Measurements from ENCODE around the gene PUS7L.

The PUS7L gene

GRCh38 chr12:43749016-43749415 lies 9.6 kb downstream of the PUS7L start:
- H3K79me2 ChIP-seq (ENCODE audit: low read length) = peaks cover 18% of the 10 kb centered on the region

GRCh38 chr12:43744826-43745225 lies 13.8 kb downstream of the PUS7L start:
- no peaks in the 10 kb centered on the region; the same call in 1 of the 2 replicates for H3K79me2 ChIP-seq (ENCODE audit: low read length)
- H3K4me3 ChIP-seq (ENCODE audit: low read length) = no peak overlapping the region
- no peak overlapping the region for H3K9ac ChIP-seq (ENCODE audit: low read length)
- peaks cover 14% of the 10 kb centered on the region for H3K4me1 ChIP-seq (ENCODE audit: low read length)
- H4K20me1 ChIP-seq (ENCODE audit: insufficient read depth, low read length) = no peaks in the 10 kb centered on the region
- no peaks in the 10 kb centered on the region for H3K27me3 ChIP-seq (replicated peaks; ENCODE audit: insufficient read depth, low read length)
- H3K4me2 ChIP-seq (ENCODE audit: low read depth, low read length) = no peak overlapping the region
- no peak overlapping the region for H2AFZ ChIP-seq (ENCODE audit: low read length)
- TF ChIP-seq EZH2 (optimal IDR thresholded peaks at IDR 0.05; ENCODE audit: low read depth, low read length) (no peak), CTCF (IDR thresholded peaks at IDR 0.05; ENCODE audit: low read length) (no peak), EZH2phosphoT487 (IDR thresholded peaks at IDR 0.05; ENCODE audit: low read length) (no peak)
- H3K36me3 ChIP-seq (replicated peaks; ENCODE audit: insufficient read depth, low read length) = peaks cover 5% of the 10 kb centered on the region; the same call in 1 of the 2 replicates
- H3F3A ChIP-seq (ENCODE audit: insufficient read depth, low read length) = no peaks in the 10 kb centered on the region
- H3K27ac ChIP-seq (ENCODE audit: low read length) = no peak overlapping the region
- no peaks in the 10 kb centered on the region for H3K9me2 ChIP-seq (replicated peaks; ENCODE audit: insufficient read depth, low read length)
- no peaks in the 10 kb centered on the region for H3K9me3 ChIP-seq (replicated peaks; ENCODE audit: insufficient read depth, low read length)
- no peak for DNase-seq

More at GRCh38 chr12:43749016-43749415, 9.6 kb downstream of the PUS7L start:
- no peak overlapping the region for H3K9ac ChIP-seq (ENCODE audit: low read length)
- H3F3A ChIP-seq (ENCODE audit: insufficient read depth, low read length) = no peaks in the 10 kb centered on the region
- no peaks in the 10 kb centered on the region for H3K27me3 ChIP-seq (replicated peaks; ENCODE audit: insufficient read depth, low read length)
- no peak for TF ChIP-seq EZH2phosphoT487 (IDR thresholded peaks at IDR 0.05; ENCODE audit: low read length)
- no peak for TF ChIP-seq EZH2 (optimal IDR thresholded peaks at IDR 0.05; ENCODE audit: low read depth, low read length)
- TF ChIP-seq CTCF (IDR thresholded peaks at IDR 0.05; ENCODE audit: low read length) = no peak
- H3K4me3 ChIP-seq (ENCODE audit: low read length) = no peak overlapping the region
- H4K20me1 ChIP-seq (ENCODE audit: insufficient read depth, low read length) = no peaks in the 10 kb centered on the region
- H3K27ac ChIP-seq (ENCODE audit: low read length) = no peak overlapping the region
- peaks cover 12% of the 10 kb centered on the region for H3K4me1 ChIP-seq (ENCODE audit: low read length)
- H3K9me2 ChIP-seq (replicated peaks; ENCODE audit: insufficient read depth, low read length) = no peaks in the 10 kb centered on the region
- no peak for DNase-seq
- no peak overlapping the region for H3K4me2 ChIP-seq (ENCODE audit: low read depth, low read length)
- H2AFZ ChIP-seq (ENCODE audit: low read length) = no peak overlapping the region
- H3K36me3 ChIP-seq (replicated peaks; ENCODE audit: insufficient read depth, low read length) = peaks cover 9% of the 10 kb centered on the region; the same call in 1 of the 2 replicates
- H3K9me3 ChIP-seq (replicated peaks; ENCODE audit: insufficient read depth, low read length) = no peaks in the 10 kb centered on the region

GRCh38 chr12:43742106-43742505 lies 16.5 kb downstream of the PUS7L start:
- Histone ChIP-seq H3K79me2 (ENCODE audit: low read length) (no peaks in the 10 kb centered on the region), H3K36me3 (replicated peaks; ENCODE audit: insufficient read depth, low read length) (peaks cover 5% of the 10 kb centered on the region; the same call in 1 of the 2 replicates), H4K20me1 (ENCODE audit: insufficient read depth, low read length) (no peaks in the 10 kb centered on the region), H3K27ac (ENCODE audit: low read length) (no peak overlapping the region), H3F3A (ENCODE audit: insufficient read depth, low read length) (no peaks in the 10 kb centered on the region), H3K9ac (ENCODE audit: low read length) (no peak overlapping the region), H3K27me3 (replicated peaks; ENCODE audit: insufficient read depth, low read length) (no peaks in the 10 kb centered on the region), H2AFZ (ENCODE audit: low read length) (no peak overlapping the region), H3K4me2 (ENCODE audit: low read depth, low read length) (no peak overlapping the region), H3K4me1 (ENCODE audit: low read length) (peaks cover 14% of the 10 kb centered on the region), H3K4me3 (ENCODE audit: low read length) (no peak overlapping the region), H3K9me3 (replicated peaks; ENCODE audit: insufficient read depth, low read length) (no peaks in the 10 kb centered on the region), H3K9me2 (replicated peaks; ENCODE audit: insufficient read depth, low read length) (no peaks in the 10 kb centered on the region)
- TF ChIP-seq EZH2phosphoT487 (IDR thresholded peaks at IDR 0.05; ENCODE audit: low read length) (no peak), CTCF (IDR thresholded peaks at IDR 0.05; ENCODE audit: low read length) (no peak), EZH2 (optimal IDR thresholded peaks at IDR 0.05; ENCODE audit: low read depth, low read length) (no peak)
- no peak for DNase-seq
